ENCODE data around the gene SLC45A3.

DNA sequence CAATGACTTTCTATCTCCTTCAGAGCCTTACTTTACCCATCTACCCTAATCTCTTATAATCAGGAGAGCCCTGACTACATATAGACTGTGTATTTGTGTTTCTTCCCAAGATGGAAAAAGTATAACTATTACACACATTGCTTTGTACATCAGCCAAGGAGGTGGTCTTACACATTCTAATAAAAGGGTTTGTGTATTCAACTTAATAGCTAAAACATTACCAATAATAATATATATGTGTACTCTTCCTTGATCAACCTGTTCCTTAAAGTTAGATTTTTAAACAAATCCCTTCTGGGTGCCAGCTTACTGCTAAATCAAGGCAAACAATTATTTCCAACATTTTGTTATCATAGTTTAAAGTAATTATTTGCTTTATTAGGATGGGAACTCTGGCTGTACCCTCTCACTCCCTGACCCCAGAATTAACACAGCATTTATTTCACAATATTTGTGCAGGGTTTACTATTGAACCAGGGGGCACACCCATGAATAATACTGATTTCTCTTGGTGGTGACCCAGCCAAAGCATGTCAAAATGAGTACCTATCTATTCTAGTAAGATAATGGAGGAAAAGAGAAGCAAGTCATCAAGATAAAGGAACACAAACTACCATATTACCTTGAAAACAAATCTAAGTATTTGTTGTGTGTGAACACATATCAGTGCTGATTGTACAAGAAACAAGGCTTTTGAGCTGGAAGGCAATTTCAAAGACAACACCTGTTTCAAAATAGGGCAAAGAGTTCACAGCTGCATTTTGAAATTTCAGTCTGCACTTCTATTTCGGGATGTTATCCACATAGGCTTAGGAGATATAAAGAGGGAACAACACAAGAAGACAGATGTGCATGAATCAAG lies 30.1 kb upstream of the SLC45A3 start:
- no peak for TF ChIP-seq EZH2 (IDR thresholded peaks at IDR 0.05)
- TF ChIP-seq POLR2AphosphoS5 (IDR thresholded peaks at IDR 0.05; ENCODE audit: borderline replicate concordance, low read depth, low read length) = no peak; the same call in 1 of the 2 replicates

Data from SK-N-MC (cell line).